K562 (cell line): ENCODE measurements around the gene RMND5B. TPM values are rescaled to one million over a fixed set of nuclear protein-coding genes. Genes with fewer than 3 reads are reported as not detected.

Experiments used
- CHD4 ChIP-seq: fragments of 200-600 bp; sonication (generic); IDR thresholded peaks from 3 replicates; pipeline ENCODE4 v1.6.1; 2012; ENCODE audit warnings: low read depth, mild to moderate bottlenecking, mixed read lengths, low read length, inconsistent platforms; ENCODE audit not compliant: insufficient read depth, insufficient replicate concordance, poor library complexity, severe bottlenecking
- FOXA3 ChIP-seq, 2 experiments: fragments of 450-650 bp in 1 of 2; sonication (generic) in 1 of 2; formaldehyde crosslinking; IDR thresholded peaks in 1 of 2; conservative IDR thresholded peaks in 1 of 2; 2 replicates each; pipeline versions ENCODE4 v1.4.0 to v1.8.0; 2020 to 2022; ENCODE audit warnings: mild to moderate bottlenecking in 2 of 2, missing genetic modification reagents in 1 of 2
- HOXB6 ChIP-seq: fragments of 250-450 bp; sonication (Bioruptor Pico); IDR thresholded peaks from 2 replicates; pipeline ENCODE4 v1.5.1; 2022; ENCODE audit warnings: mild to moderate bottlenecking, borderline replicate concordance
- MAFF ChIP-seq: IDR thresholded peaks from 2 replicates; pipeline ENCODE4 v1.6.1; 2012; ENCODE audit warnings: low read length, improper control_type of control experiment
- MEIS2 ChIP-seq: fragments of 450-650 bp; IDR thresholded peaks from 2 replicates; pipeline ENCODE4 v1.6.1; 2014; ENCODE audit warnings: mild to moderate bottlenecking; ENCODE audit not compliant: partially characterized antibody
- MYNN ChIP-seq, 2 experiments: sonication (generic); formaldehyde crosslinking in 1 of 2; IDR thresholded peaks; 2 replicates each; pipeline versions ENCODE4 v1.5.0 to v1.6.1; 2016 to 2020; ENCODE audit warnings: antibody characterized with exemption in 1 of 2, missing genetic modification reagents in 1 of 2
- NELFE ChIP-seq: IDR thresholded peaks from 2 replicates; pipeline ENCODE4 v1.6.1; 2011; ENCODE audit warnings: mild to moderate bottlenecking; ENCODE audit not compliant: insufficient read depth, insufficient read length
- PHB ChIP-seq: fragments of 250-450 bp; sonication (Bioruptor Pico); IDR thresholded peaks from 2 replicates; pipeline ENCODE4 v1.5.0; 2021
- POLR2A ChIP-seq: fragments of 450-650 bp; conservative IDR thresholded peaks from 2 replicates; pipeline ENCODE4 v1.6.1; 2016
- RBM34 ChIP-seq: fragments of 200-400 bp; formaldehyde crosslinking; IDR thresholded peaks from 2 replicates; pipeline ENCODE4 v1.6.1; 2018; ENCODE audit warnings: low read length, borderline replicate concordance; ENCODE audit not compliant: insufficient read depth
- RREB1 ChIP-seq: fragments of 250-450 bp; sonication (Bioruptor Pico); IDR thresholded peaks from 2 replicates; pipeline ENCODE4 v1.4.0; 2020
- ZFP1 ChIP-seq: fragments of 450-650 bp; formaldehyde crosslinking; IDR thresholded peaks from 2 replicates; pipeline ENCODE4 v1.4.0; 2020; ENCODE audit warnings: mild to moderate bottlenecking, mixed read lengths
- ZNF12 ChIP-seq: sonication (generic); formaldehyde crosslinking; IDR thresholded peaks from 2 replicates; pipeline ENCODE4 v1.4.0; 2020; ENCODE audit warnings: mild to moderate bottlenecking, missing genetic modification reagents
- ZNF41 ChIP-seq: fragments of 250-450 bp; sonication (Bioruptor Pico); conservative IDR thresholded peaks from 2 replicates; pipeline ENCODE4 v1.4.0; 2020; ENCODE audit warnings: mild to moderate bottlenecking
- ZNF518B ChIP-seq: fragments of 250-450 bp; sonication (Bioruptor Pico); IDR thresholded peaks from 2 replicates; pipeline ENCODE4 v1.5.0; 2021; ENCODE audit warnings: mild to moderate bottlenecking, moderate library complexity
- ZNF695 ChIP-seq: fragments of 450-650 bp; formaldehyde crosslinking; IDR thresholded peaks from 2 replicates; pipeline ENCODE4 v1.4.0; 2020; ENCODE audit warnings: mild to moderate bottlenecking, moderate library complexity
- polyA plus RNA-seq, 8 experiments: library from polyadenylated mRNA; depleted of rRNA in 4 of 8; stranded (reverse) in 5 of 8; unstranded in 3 of 8; fragments of >200 nt; fragmentation: Nextera tagmentation in 2 of 8; fragmentation: Illumina TruSeq in 1 of 8; extraction: Ambion mirVana in 2 of 8; extraction: Trizol in 1 of 8; gene quantifications; 2 replicates each; pipeline versions ENCODE4 v1.2.1 to v1.2.3, GENCODE V29; 2011 to 2014; ENCODE audit warnings: inconsistent platforms in 1 of 8, missing spikeins in 1 of 8
- total RNA-seq, 7 experiments: library from RNA; depleted of rRNA in 6 of 7; stranded (reverse); fragments of >200 nt in 6 of 7; fragmentation: Illumina TruSeq in 2 of 7; extraction: Trizol in 2 of 7; gene quantifications; 2 replicates each; pipeline versions ENCODE4 v1.2.1 to v1.2.3, GENCODE V29; 2011 to 2021; ENCODE audit warnings: low replicate concordance in 1 of 7
- TF ChIP-seq, protein P1 (sequence below): sonication (generic); formaldehyde crosslinking; IDR thresholded peaks from 2 replicates; pipeline ENCODE4 v1.8.1; 2023; ENCODE audit warnings: mild to moderate bottlenecking, missing genetic modification reagents

The RMND5B gene
- total and polyA plus RNA-seq, 9 of the 15 experiments (the other 6 are each of a cell fraction or from before 2014, with no cell fraction given), result 2.6 to 57.0 (median 28.3) TPM

DNA sequence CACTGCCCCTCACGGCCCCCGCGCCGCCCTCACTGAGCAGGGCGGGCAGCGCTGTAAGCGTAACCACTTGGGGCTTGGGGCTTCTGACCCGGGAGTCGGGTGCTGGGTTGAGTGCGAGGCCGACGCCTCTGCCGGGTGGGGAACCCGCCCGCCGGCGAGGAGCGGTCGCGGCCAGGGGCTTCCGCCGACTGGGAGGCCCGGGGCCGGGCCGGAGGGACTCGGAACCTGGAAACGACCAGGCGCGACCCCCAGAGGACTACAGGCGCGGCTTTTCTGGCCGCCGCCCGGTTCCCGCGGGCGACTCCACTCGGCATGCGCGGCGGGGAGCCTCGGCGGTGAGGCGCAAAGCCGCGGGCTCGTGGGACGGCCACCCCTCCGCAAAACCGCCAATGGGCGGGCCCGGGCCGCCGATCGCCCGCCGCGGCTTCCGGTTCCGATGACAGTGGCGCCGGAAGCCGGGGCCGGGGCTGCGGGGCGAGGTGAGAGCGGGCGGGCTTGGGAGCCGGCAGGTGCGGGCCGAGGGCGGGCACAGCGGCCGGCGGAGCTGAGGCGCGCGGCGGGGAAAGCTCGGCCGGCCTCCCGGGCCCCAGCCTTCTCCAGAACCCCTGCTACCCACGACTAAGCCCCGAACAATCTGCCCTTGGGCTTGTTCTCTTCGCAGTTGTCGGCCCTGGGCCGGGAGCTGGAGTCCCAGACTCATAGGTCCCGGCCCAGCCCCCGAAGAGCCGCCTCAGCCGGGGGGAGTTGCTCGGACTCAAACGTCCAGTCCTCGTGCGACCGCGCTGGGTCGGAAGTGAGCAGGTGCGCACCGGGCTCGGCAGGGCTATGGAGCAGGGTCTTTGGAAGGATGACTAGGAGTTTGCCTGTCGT is at the start of gene RMND5B (continued):
- TF ChIP-seq NELFE (no peak), HOXB6 (CRISPR knock-in tag) (no peak), MAFF (no peak), MEIS2 (no peak), ZNF518B (CRISPR knock-in tag) (no peak), FOXA3 (CRISPR knock-in tag; conservative IDR thresholded peaks at IDR 0.05 in 1 of 2, IDR thresholded peaks at IDR 0.05 in 1 of 2) (no peak), MYNN (IDR thresholded peaks at IDR 0.05) (no peak), MYNN (CRISPR knock-in tag; IDR thresholded peaks at IDR 0.05) (no peak), POLR2A (peak; percentile 88), CHD4 (no peak), ZNF12 (no peak), PHB (no peak), ZNF41 (CRISPR knock-in tag) (no peak), ZFP1 (CRISPR knock-in tag) (no peak), RBM34 (0 out of 2 replicates have a peak, but pooled peaks have one; percentile 39), RREB1 (CRISPR knock-in tag) (no peak), ZNF695 (CRISPR knock-in tag) (no peak)
- TF ChIP-seq, protein P1, sequence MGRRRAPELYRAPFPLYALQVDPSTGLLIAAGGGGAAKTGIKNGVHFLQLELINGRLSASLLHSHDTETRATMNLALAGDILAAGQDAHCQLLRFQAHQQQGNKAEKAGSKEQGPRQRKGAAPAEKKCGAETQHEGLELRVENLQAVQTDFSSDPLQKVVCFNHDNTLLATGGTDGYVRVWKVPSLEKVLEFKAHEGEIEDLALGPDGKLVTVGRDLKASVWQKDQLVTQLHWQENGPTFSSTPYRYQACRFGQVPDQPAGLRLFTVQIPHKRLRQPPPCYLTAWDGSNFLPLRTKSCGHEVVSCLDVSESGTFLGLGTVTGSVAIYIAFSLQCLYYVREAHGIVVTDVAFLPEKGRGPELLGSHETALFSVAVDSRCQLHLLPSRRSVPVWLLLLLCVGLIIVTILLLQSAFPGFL (CRISPR knock-in tag), result no peak; the same call in 1 of the 2 replicates
